ENCODE measurements around the gene TEX9.

DNA sequence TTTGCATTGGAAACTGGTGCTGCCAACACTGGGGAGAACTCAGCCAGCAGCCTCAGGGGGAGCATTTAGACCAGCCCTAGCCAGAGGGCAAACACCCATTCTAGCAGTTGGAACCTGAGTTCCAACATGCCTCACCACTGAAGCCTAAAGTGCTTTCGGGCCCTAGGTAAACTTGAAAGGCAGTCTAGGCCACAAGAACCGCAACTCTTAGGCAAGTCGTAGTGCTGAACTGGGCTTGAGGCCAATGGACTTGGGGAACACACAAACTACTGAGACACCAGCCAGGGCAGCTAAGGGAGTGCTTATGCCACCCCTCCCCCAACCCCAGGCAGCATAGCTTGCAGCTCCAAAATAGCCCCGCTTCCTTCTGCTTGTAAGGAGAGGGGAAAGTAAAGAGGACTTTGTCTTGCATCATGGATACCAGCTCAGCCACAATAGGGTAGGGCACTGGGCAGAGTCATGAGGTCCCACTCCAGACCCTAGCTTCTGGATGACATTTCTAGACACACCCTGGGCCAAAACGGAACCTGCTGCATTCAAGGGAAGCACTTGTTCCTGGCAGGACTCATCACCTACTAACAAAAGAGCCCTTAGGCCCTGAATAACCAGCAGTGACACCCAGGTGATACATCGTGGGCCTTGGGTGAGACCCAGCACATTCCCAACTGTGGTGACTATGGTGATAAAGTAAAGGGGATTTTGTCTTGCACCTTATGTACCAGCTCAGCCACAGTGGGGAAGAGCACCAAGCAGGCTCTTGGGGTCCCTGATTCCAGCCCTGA, 37.3 kb upstream of the TEX9 start:
- no peak for TF ChIP-seq CTCF (IDR thresholded peaks at IDR 0.05)
- no peak for TF ChIP-seq POLR2AphosphoS5 (IDR thresholded peaks at IDR 0.05)
